Activated naive CD4-positive, alpha-beta T cell treated with anti-CD3 and anti-CD28 coated beads, Interleukin-2, amount 10 ng/mL, durations not matched to agents 7 days and 5 days (primary cell): ENCODE measurements around the gene PRIMPOL.
A peak's percentile ranks its signal among the peaks of the same experiment; 100 is the strongest.
"Not testable (repeated sequence)": the region's sequence is repeated elsewhere in the genome, so short reads cannot be mapped to it uniquely, and the experiment has no call there.

Experiments used
- CTCF ChIA-PET: fragments of 350-600 bp; sonication (Branson Sonifier 250); formaldehyde crosslinking; loops from one replicate; lab custom pipeline; 2021; ENCODE audit warnings: antibody characterized with exemption; lab: Charles Lee
- DNase-seq: peaks from one replicate; pipeline ENCODE4 v3.0.0-alpha.2; 2020
- H3K27ac Mint-ChIP-seq: one replicate; pipeline ENCODE4 v1.8.0; 2021; ENCODE audit warnings: mild to moderate bottlenecking, moderate library complexity, mixed read lengths
- H3K27me3 Mint-ChIP-seq: one replicate; pipeline ENCODE4 v1.8.0; 2021; ENCODE audit warnings: mild to moderate bottlenecking, mixed read lengths
- H3K36me3 Mint-ChIP-seq: one replicate; pipeline ENCODE4 v1.8.0; 2021; ENCODE audit warnings: mixed read lengths
- H3K4me1 Mint-ChIP-seq: one replicate; pipeline ENCODE4 v1.8.0; 2021; ENCODE audit warnings: mixed read lengths
- H3K4me3 Mint-ChIP-seq: one replicate; pipeline ENCODE4 v1.8.0; 2021; ENCODE audit warnings: mild to moderate bottlenecking, moderate library complexity, mixed read lengths
- H3K9me3 Mint-ChIP-seq: one replicate; pipeline ENCODE4 v1.8.0; 2021; ENCODE audit warnings: mixed read lengths

The PRIMPOL gene

GRCh38 chr4:184649026-184649970, at the start of gene PRIMPOL, which contains the start of gene CASP3:
PRIMPOL (plus strand) TSS chr4:184649738; CDS start chr4:184657141, 7,403 bp downstream.
CASP3 (minus strand) TSS chr4:184649447; CDS start chr4:184638453, 10,994 bp downstream.
- peak; percentile 97 for DNase-seq
- no peaks in the 10 kb centered on the region for H3K9me3 Mint-ChIP-seq
- H3K36me3 Mint-ChIP-seq: peaks cover 52% of the 10 kb centered on the region
- H3K4me3 Mint-ChIP-seq: peak within 1 kb of the TSS; percentile 98
- no peaks in the 10 kb centered on the region for H3K27me3 Mint-ChIP-seq
- peak within 1 kb of the TSS; percentile 96 for H3K27ac Mint-ChIP-seq
- CTCF ChIA-PET: interaction anchor here (0.6 to 2.0 kb wide), 4 partner anchors 85 to 385 kb away, joined by 3 to 11 read pairs (median 4); partner anchors contain the start of gene CENPU
- peaks cover 63% of the 10 kb centered on the region for H3K4me1 Mint-ChIP-seq

GRCh38 chr4:184600982-184601381, 48.6 kb upstream of the PRIMPOL start:
- H3K27ac Mint-ChIP-seq, H3K4me3 Mint-ChIP-seq, H3K36me3 Mint-ChIP-seq: not testable (repeated sequence)
- CTCF ChIA-PET: interaction anchor here (0.8 kb wide), 1 partner anchor 319 kb away, joined by 3 read pairs; no protein-coding TSS in a partner anchor
- peak; percentile 52 for DNase-seq
- peaks cover 14% of the 10 kb centered on the region for H3K4me1 Mint-ChIP-seq
- peaks cover 30% of the 10 kb centered on the region for H3K27me3 Mint-ChIP-seq
- peaks cover 24% of the 10 kb centered on the region for H3K9me3 Mint-ChIP-seq

GRCh38 chr4:184602857-184603256, 46.7 kb upstream of the PRIMPOL start:
- H3K4me3 Mint-ChIP-seq, H3K27ac Mint-ChIP-seq, DNase-seq, H3K36me3 Mint-ChIP-seq, CTCF ChIA-PET: not testable (repeated sequence)
- peaks cover 38% of the 10 kb centered on the region for H3K9me3 Mint-ChIP-seq
- H3K4me1 Mint-ChIP-seq: peaks cover 14% of the 10 kb centered on the region
- peaks cover 30% of the 10 kb centered on the region for H3K27me3 Mint-ChIP-seq

GRCh38 chr4:184607429-184607828, 42.1 kb upstream of the PRIMPOL start:
- H3K27me3 Mint-ChIP-seq, H3K36me3 Mint-ChIP-seq, CTCF ChIA-PET, H3K4me1 Mint-ChIP-seq, H3K4me3 Mint-ChIP-seq, H3K27ac Mint-ChIP-seq, DNase-seq: not testable (repeated sequence)
- peaks cover 38% of the 10 kb centered on the region for H3K9me3 Mint-ChIP-seq

- H3K36me3 Mint-ChIP-seq: peaks cover 4% of the 10 kb centered on the region
- peaks cover 25% of the 10 kb centered on the region for H3K9me3 Mint-ChIP-seq
- CTCF ChIA-PET: no interaction called here
- no peak overlapping the region for H3K27ac Mint-ChIP-seq
- no peak overlapping the region for H3K4me3 Mint-ChIP-seq
- H3K4me1 Mint-ChIP-seq: no peaks in the 10 kb centered on the region
- no peaks in the 10 kb centered on the region for H3K27me3 Mint-ChIP-seq
- no peak for DNase-seq
Observed at GRCh38 chr4:184612074-184612473, 37.5 kb upstream of the PRIMPOL start.

- no peak overlapping the region for H3K4me3 Mint-ChIP-seq
Observed at GRCh38 chr4:184613405-184613804, 36.1 kb upstream of the PRIMPOL start.

GRCh38 chr4:184614509-184614908, 35.0 kb upstream of the PRIMPOL start:
- Mint-ChIP-seq H3K36me3 (peaks cover 4% of the 10 kb centered on the region), H3K27ac (no peak overlapping the region), H3K4me1 (no peaks in the 10 kb centered on the region), H3K4me3 (no peak overlapping the region), H3K9me3 (peaks cover 18% of the 10 kb centered on the region), H3K27me3 (no peaks in the 10 kb centered on the region)
- DNase-seq: no peak
- CTCF ChIA-PET: no interaction called here

More at GRCh38 chr4:184613405-184613804, 36.1 kb upstream of the PRIMPOL start:
- no peak for DNase-seq
- Mint-ChIP-seq H3K27ac (no peak overlapping the region), H3K9me3 (peaks cover 18% of the 10 kb centered on the region), H3K27me3 (no peaks in the 10 kb centered on the region), H3K4me1 (no peaks in the 10 kb centered on the region), H3K36me3 (peaks cover 4% of the 10 kb centered on the region)
- CTCF ChIA-PET: no interaction called here

- H3K27me3 Mint-ChIP-seq, DNase-seq, CTCF ChIA-PET, H3K4me3 Mint-ChIP-seq, H3K27ac Mint-ChIP-seq, H3K36me3 Mint-ChIP-seq, H3K4me1 Mint-ChIP-seq: not testable (repeated sequence)
- H3K9me3 Mint-ChIP-seq: peaks cover 18% of the 10 kb centered on the region
Observed at GRCh38 chr4:184616168-184616567, 33.4 kb upstream of the PRIMPOL start.

- H3K27me3 Mint-ChIP-seq: no peaks in the 10 kb centered on the region
- H3K4me1 Mint-ChIP-seq: no peaks in the 10 kb centered on the region
- H3K9me3 Mint-ChIP-seq: peaks cover 18% of the 10 kb centered on the region
- no peak overlapping the region for H3K4me3 Mint-ChIP-seq
- CTCF ChIA-PET: no interaction called here
- no peak overlapping the region for H3K27ac Mint-ChIP-seq
- no peak for DNase-seq
- peaks cover 4% of the 10 kb centered on the region for H3K36me3 Mint-ChIP-seq
Observed at GRCh38 chr4:184616633-184617551, 32.6 kb upstream of the PRIMPOL start.

GRCh38 chr4:184617600-184618196, 31.8 kb upstream of the PRIMPOL start:
- DNase-seq: no peak
- H3K4me3 Mint-ChIP-seq: no peak overlapping the region
- peaks cover 6% of the 10 kb centered on the region for H3K36me3 Mint-ChIP-seq
- H3K9me3 Mint-ChIP-seq: peaks cover 18% of the 10 kb centered on the region
- no peaks in the 10 kb centered on the region for H3K27me3 Mint-ChIP-seq
- no peaks in the 10 kb centered on the region for H3K4me1 Mint-ChIP-seq
- CTCF ChIA-PET: no interaction called here
- no peak overlapping the region for H3K27ac Mint-ChIP-seq

- H3K27ac Mint-ChIP-seq: no peak overlapping the region
- H3K4me3 Mint-ChIP-seq: no peak overlapping the region
- peaks cover 1% of the 10 kb centered on the region for H3K9me3 Mint-ChIP-seq
- CTCF ChIA-PET: no interaction called here
- H3K27me3 Mint-ChIP-seq: no peaks in the 10 kb centered on the region
- no peak for DNase-seq
- peaks cover 12% of the 10 kb centered on the region for H3K4me1 Mint-ChIP-seq
- H3K36me3 Mint-ChIP-seq: peaks cover 21% of the 10 kb centered on the region
Observed at GRCh38 chr4:184620212-184620867, 29.2 kb upstream of the PRIMPOL start.

- no peak for DNase-seq
- Mint-ChIP-seq H3K27ac (no peak overlapping the region), H3K4me3 (no peak overlapping the region), H3K27me3 (no peaks in the 10 kb centered on the region), H3K36me3 (peaks cover 30% of the 10 kb centered on the region), H3K9me3 (no peaks in the 10 kb centered on the region), H3K4me1 (peaks cover 24% of the 10 kb centered on the region)
- CTCF ChIA-PET: no interaction called here
Observed at GRCh38 chr4:184621518-184621917, 28.0 kb upstream of the PRIMPOL start.

- H3K9me3 Mint-ChIP-seq, H3K27ac Mint-ChIP-seq, CTCF ChIA-PET, H3K4me3 Mint-ChIP-seq, DNase-seq, H3K27me3 Mint-ChIP-seq: not testable (repeated sequence)
- Mint-ChIP-seq H3K36me3 (peaks cover 54% of the 10 kb centered on the region), H3K4me1 (peaks cover 40% of the 10 kb centered on the region)
Observed at GRCh38 chr4:184624504-184624903, 25.0 kb upstream of the PRIMPOL start.
